Prostate gland (tissue), 2 donors: ENCODE results near the gene MED12L. TPM values are rescaled to one million over a fixed set of nuclear protein-coding genes. Genes with fewer than 3 reads are reported as not detected.

ENCODE experiments used
- DNase-seq: peaks from one replicate; pipeline ENCODE4 v3.0.0-alpha.2; 2019; ENCODE audit warnings: low spot score
- H3K27ac ChIP-seq, 2 donors: fragments of 200-600 bp; sonication (generic); 2 replicates each; pipeline ENCODE4 v1.5.1; 2017 to 2019
- H3K27me3 ChIP-seq: fragments of 200-600 bp; sonication (generic); replicated peaks from 2 replicates; pipeline ENCODE4 v1.5.1; 2019; ENCODE audit not compliant: insufficient read depth
- H3K36me3 ChIP-seq, 2 donors: fragments of 200-600 bp; sonication (generic); 1 replicate in 1 of 2; 2 replicates in 1 of 2; pipeline versions ENCODE4 v1.5.1 to v1.8.1; 2017 to 2019
- H3K4me1 ChIP-seq: fragments of 200-600 bp; sonication (generic); replicated peaks from 2 replicates; pipeline ENCODE4 v1.5.1; 2019
- H3K4me3 ChIP-seq, 2 donors: fragments of 200-600 bp; sonication (generic); 2 replicates each; pipeline ENCODE4 v1.5.1; 2017 to 2019
- H3K9me3 ChIP-seq: fragments of 200-600 bp; sonication (generic); 2 replicates; pipeline ENCODE4 v1.5.1; 2017
- CTCF ChIP-seq, 4 experiments: fragments of 200-600 bp in 2 of 4; fragments of 450-650 bp in 2 of 4; sonication (generic) in 2 of 4; IDR thresholded peaks; 1 replicate in 3 of 4; 2 replicates in 1 of 4; pipeline ENCODE4 v1.5.1; 2016 to 2019; ENCODE audit warnings: antibody characterized with exemption in 4 of 4, mild to moderate bottlenecking in 2 of 4, moderate library complexity in 2 of 4
- POLR2A ChIP-seq: fragments of 450-650 bp; IDR thresholded peaks from one replicate; pipeline ENCODE4 v1.6.1; 2016; ENCODE audit warnings: antibody characterized with exemption, mild to moderate bottlenecking
- POLR2AphosphoS5 ChIP-seq: sonication (generic); formaldehyde crosslinking; IDR thresholded peaks from one replicate; pipeline ENCODE4 v1.6.1; 2017; ENCODE audit warnings: antibody characterized with exemption
- WGBS: methylation state at CpG from one replicate; pipeline ENCODE4 v1.1.5; 2018; 5-methylcytosine and 5-hydroxymethylcytosine counted together
- intact Hi-C: fragments of 100-400 bp; cut with DNase I; formaldehyde crosslinking; loops from one replicate; pipeline ENCODE4 v1.14.2; 2022
- total RNA-seq, 2 donors: library from RNA; depleted of rRNA; stranded (reverse); fragments of >200 nt; gene quantifications; one replicate each; pipeline ENCODE4 v1.1.0, GENCODE V29; 2016

The MED12L gene
- total RNA-seq, 2 donors from 2014 or later = 3.6 to 4.3 TPM

GRCh38 chr3:151133175-151133574, 47.7 kb downstream of the MED12L start:
- no peaks in the 10 kb centered on the region for H3K27me3 ChIP-seq
- TF ChIP-seq POLR2A = no peak
- no peak for TF ChIP-seq POLR2AphosphoS5
- TF ChIP-seq CTCF (IDR thresholded peaks at IDR 0.05) = no peak
- no peaks in the 10 kb centered on the region for H3K9me3 ChIP-seq
- H3K36me3 ChIP-seq = no peaks in the 10 kb centered on the region
- no peak for DNase-seq
- H3K4me3 ChIP-seq = no peak overlapping the region
- H3K4me1 ChIP-seq = no peaks in the 10 kb centered on the region
- 17% methylated on average over 3 of the region's 3 CpGs for WGBS
- intact Hi-C loops = no loop called here
- no peak overlapping the region for H3K27ac ChIP-seq

GRCh38 chr3:151133917-151134450, 48.5 kb downstream of the MED12L start:
- Histone ChIP-seq H3K4me3 (no peak overlapping the region), H3K4me1 (no peaks in the 10 kb centered on the region), H3K36me3 (no peaks in the 10 kb centered on the region), H3K9me3 (no peaks in the 10 kb centered on the region), H3K27ac (no peak overlapping the region), H3K27me3 (no peaks in the 10 kb centered on the region)
- DNase-seq = no peak
- no peak for TF ChIP-seq POLR2AphosphoS5
- no peak for TF ChIP-seq CTCF (IDR thresholded peaks at IDR 0.05)
- TF ChIP-seq POLR2A = no peak
- intact Hi-C loops = no loop called here
- 60% methylated on average over 8 of the region's 8 CpGs for WGBS

- WGBS = 65% methylated on average over 5 of the region's 5 CpGs
- Histone ChIP-seq H3K4me1 (no peaks in the 10 kb centered on the region), H3K4me3 (no peak overlapping the region), H3K36me3 (no peaks in the 10 kb centered on the region), H3K27ac (no peak overlapping the region), H3K9me3 (no peaks in the 10 kb centered on the region), H3K27me3 (no peaks in the 10 kb centered on the region)
- no peak for DNase-seq
- no peak for TF ChIP-seq POLR2AphosphoS5
- TF ChIP-seq CTCF (IDR thresholded peaks at IDR 0.05) = no peak
- no peak for TF ChIP-seq POLR2A
- intact Hi-C loops = no loop called here
These were observed 50.3 kb downstream of the MED12L start for GRCh38 chr3:151135541-151136337.

- Histone ChIP-seq H3K4me3 (no peak overlapping the region), H3K4me1 (peaks cover 9% of the 10 kb centered on the region), H3K36me3 (no peaks in the 10 kb centered on the region), H3K27ac (no peak overlapping the region), H3K27me3 (no peaks in the 10 kb centered on the region), H3K9me3 (no peaks in the 10 kb centered on the region)
- no peak for DNase-seq
- intact Hi-C loops = loop anchor here (10.0 kb wide), 2 partner anchors 418 to 618 kb away; no protein-coding TSS in a partner anchor
- TF ChIP-seq POLR2AphosphoS5 = no peak
- no peak for TF ChIP-seq POLR2A
- TF ChIP-seq CTCF (IDR thresholded peaks at IDR 0.05) = no peak
- WGBS = 50% methylated on average over 5 of the region's 5 CpGs
These were observed 57.5 kb downstream of the MED12L start for GRCh38 chr3:151142929-151143328.

- no peaks in the 10 kb centered on the region for H3K27me3 ChIP-seq
These were observed 58.6 kb downstream of the MED12L start for GRCh38 chr3:151144016-151144415.

More at GRCh38 chr3:151144016-151144415, 58.6 kb downstream of the MED12L start:
- no peak for DNase-seq
- TF ChIP-seq CTCF (IDR thresholded peaks at IDR 0.05) (no peak), POLR2A (no peak), POLR2AphosphoS5 (no peak)
- intact Hi-C loops = loop anchor here (10.0 kb wide), 2 partner anchors 419 to 619 kb away; no protein-coding TSS in a partner anchor
- Histone ChIP-seq H3K27ac (no peak overlapping the region), H3K36me3 (no peaks in the 10 kb centered on the region), H3K9me3 (no peaks in the 10 kb centered on the region), H3K4me3 (no peak overlapping the region), H3K4me1 (peaks cover 9% of the 10 kb centered on the region)
- WGBS = 94% methylated on average over 4 of the region's 4 CpGs
